ENCODE results near the gene STXBP6. TPM values are rescaled to one million over a fixed set of nuclear protein-coding genes. Genes with fewer than 3 reads are reported as not detected.

The STXBP6 gene
- total RNA-seq, 2 experiments from 2014 or later = not detected

DNA sequence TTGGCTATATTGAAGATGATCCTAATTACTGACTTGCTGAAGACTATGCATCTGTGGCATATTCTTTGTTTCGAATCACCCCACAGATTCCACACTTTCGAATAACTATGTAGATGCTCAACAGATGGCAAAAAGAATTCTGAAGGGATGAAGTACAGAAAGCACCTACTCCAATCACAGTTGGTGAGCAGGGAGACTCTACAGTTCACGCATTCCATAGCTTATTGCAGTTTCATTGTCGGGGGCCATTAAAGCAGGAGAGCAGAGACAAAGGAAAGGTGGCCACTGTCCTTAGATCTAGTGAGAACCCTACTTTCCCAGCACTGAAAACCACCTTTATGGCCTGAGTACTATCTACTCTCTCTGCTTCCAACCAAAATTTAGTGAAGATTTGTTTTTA lies 191.9 kb downstream of the STXBP6 start:
- no peak overlapping the region for H3K4me3 ChIP-seq (ENCODE audit: low read length)
- TF ChIP-seq, protein P1, sequence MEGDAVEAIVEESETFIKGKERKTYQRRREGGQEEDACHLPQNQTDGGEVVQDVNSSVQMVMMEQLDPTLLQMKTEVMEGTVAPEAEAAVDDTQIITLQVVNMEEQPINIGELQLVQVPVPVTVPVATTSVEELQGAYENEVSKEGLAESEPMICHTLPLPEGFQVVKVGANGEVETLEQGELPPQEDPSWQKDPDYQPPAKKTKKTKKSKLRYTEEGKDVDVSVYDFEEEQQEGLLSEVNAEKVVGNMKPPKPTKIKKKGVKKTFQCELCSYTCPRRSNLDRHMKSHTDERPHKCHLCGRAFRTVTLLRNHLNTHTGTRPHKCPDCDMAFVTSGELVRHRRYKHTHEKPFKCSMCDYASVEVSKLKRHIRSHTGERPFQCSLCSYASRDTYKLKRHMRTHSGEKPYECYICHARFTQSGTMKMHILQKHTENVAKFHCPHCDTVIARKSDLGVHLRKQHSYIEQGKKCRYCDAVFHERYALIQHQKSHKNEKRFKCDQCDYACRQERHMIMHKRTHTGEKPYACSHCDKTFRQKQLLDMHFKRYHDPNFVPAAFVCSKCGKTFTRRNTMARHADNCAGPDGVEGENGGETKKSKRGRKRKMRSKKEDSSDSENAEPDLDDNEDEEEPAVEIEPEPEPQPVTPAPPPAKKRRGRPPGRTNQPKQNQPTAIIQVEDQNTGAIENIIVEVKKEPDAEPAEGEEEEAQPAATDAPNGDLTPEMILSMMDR (IDR thresholded peaks at IDR 0.05) = no peak
- no peaks in the 10 kb centered on the region for H3K4me1 ChIP-seq (ENCODE audit: insufficient read depth, low read length)
- Mint-ChIP-seq H3K36me3 (ENCODE audit: low read depth) (no peaks in the 10 kb centered on the region), H3K4me3 (no peak overlapping the region), H3K27ac (no peak overlapping the region), H3K4me1 (ENCODE audit: low read depth) (no peaks in the 10 kb centered on the region), H3K9me3 (no peaks in the 10 kb centered on the region), H3K27me3 (peaks cover 48% of the 10 kb centered on the region)
- ChIA-PET POLR2A (no interaction called here), CTCF (no interaction called here)
- intact Hi-C loops (cut with DNase I, micrococcal nuclease) = no loop called here
- peaks cover 0 to 13% of the 10 kb centered on the region in 2 experiments for H3K27me3 ChIP-seq (ENCODE audit: control insufficient read depth in 1 of 2, insufficient read depth in 2 of 2, low read length in 2 of 2)
- no peaks in the 10 kb centered on the region for H3K36me3 ChIP-seq (ENCODE audit: insufficient read depth, low read length)
- DNase-seq (no peak), ATAC-seq (ENCODE audit: poor library complexity) (no peak)
- no peaks in the 10 kb centered on the region for H3K9me3 ChIP-seq (ENCODE audit: control insufficient read depth in 1 of 2, insufficient read depth in 1 of 2, low read length in 2 of 2)
- H3K27ac ChIP-seq (ENCODE audit: low read depth in 1 of 2, low read length in 2 of 2) = no peak overlapping the region

DNA sequence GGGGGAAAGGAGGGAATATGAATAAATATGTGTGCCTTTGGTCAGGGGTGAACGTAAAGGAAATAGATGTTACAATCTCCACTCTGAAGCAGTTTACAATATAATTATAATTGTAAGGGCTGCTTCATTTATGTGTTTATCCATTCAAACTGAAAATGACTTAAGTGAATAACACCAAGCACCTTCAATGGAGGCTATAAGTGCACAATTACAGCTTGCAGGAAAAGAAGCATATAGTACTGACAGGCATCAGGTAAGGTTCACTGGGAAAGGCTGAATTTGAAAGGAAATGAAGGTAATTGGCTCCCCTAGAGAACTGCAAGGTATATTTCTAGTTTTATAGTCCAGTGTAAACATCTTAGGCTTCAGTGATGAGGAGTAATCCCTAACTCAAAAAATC lies 192.7 kb downstream of the STXBP6 start:
- peaks cover 0 to 13% of the 10 kb centered on the region in 2 experiments for H3K27me3 ChIP-seq (ENCODE audit: control insufficient read depth in 1 of 2, insufficient read depth in 2 of 2, low read length in 2 of 2)
- Mint-ChIP-seq H3K27ac (no peak overlapping the region), H3K36me3 (ENCODE audit: low read depth) (no peaks in the 10 kb centered on the region), H3K27me3 (peaks cover 48% of the 10 kb centered on the region), H3K9me3 (no peaks in the 10 kb centered on the region), H3K4me1 (ENCODE audit: low read depth) (no peaks in the 10 kb centered on the region), H3K4me3 (no peak overlapping the region)
- no peaks in the 10 kb centered on the region for H3K36me3 ChIP-seq (ENCODE audit: insufficient read depth, low read length)
- intact Hi-C loops (cut with DNase I, micrococcal nuclease) = no loop called here
- H3K27ac ChIP-seq (ENCODE audit: low read depth in 1 of 2, low read length in 2 of 2) = no peak overlapping the region
- ChIA-PET CTCF (no interaction called here), POLR2A (no interaction called here)
- no peaks in the 10 kb centered on the region for H3K4me1 ChIP-seq (ENCODE audit: insufficient read depth, low read length)
- no peak overlapping the region for H3K4me3 ChIP-seq (ENCODE audit: low read length)
- H3K9me3 ChIP-seq (ENCODE audit: control insufficient read depth in 1 of 2, insufficient read depth in 1 of 2, low read length in 2 of 2) = no peaks in the 10 kb centered on the region
- DNase-seq = no peak
- ATAC-seq (ENCODE audit: poor library complexity) = no peak
- TF ChIP-seq, protein P1 (IDR thresholded peaks at IDR 0.05) = no peak

DNA sequence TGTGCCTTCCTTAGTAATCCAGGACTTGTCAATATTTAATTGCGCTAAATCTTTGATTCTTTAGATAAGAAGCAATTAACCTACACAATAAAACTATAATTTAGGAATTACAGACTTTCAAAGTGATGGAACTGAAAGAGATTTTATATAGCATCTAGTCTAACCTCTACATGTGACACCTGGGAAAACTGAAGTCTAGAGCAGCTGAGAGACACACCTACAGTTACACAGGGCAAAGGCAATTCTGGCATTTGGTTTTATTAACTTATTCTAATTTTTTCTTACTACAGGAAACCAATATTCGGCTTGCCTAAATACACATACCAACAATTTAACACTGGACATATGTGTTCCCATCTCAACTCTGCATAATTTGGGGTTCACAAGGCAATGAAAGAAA lies 196.5 kb downstream of the STXBP6 start:
- Histone ChIP-seq H3K9me3 (ENCODE audit: control insufficient read depth in 1 of 2, insufficient read depth in 1 of 2, low read length in 2 of 2) (no peaks in the 10 kb centered on the region), H3K27ac (ENCODE audit: low read depth in 1 of 2, low read length in 2 of 2) (no peak overlapping the region), H3K4me3 (ENCODE audit: low read length) (no peak overlapping the region), H3K4me1 (ENCODE audit: insufficient read depth, low read length) (no peaks in the 10 kb centered on the region), H3K36me3 (ENCODE audit: insufficient read depth, low read length) (no peaks in the 10 kb centered on the region), H3K27me3 (ENCODE audit: control insufficient read depth in 1 of 2, insufficient read depth in 2 of 2, low read length in 2 of 2) (peaks cover 0 to 13% of the 10 kb centered on the region in 2 experiments)
- intact Hi-C loops (cut with DNase I, micrococcal nuclease) = no loop called here
- no peak for ATAC-seq (ENCODE audit: poor library complexity)
- Mint-ChIP-seq H3K36me3 (ENCODE audit: low read depth) (no peaks in the 10 kb centered on the region), H3K4me1 (ENCODE audit: low read depth) (no peaks in the 10 kb centered on the region), H3K27me3 (peaks cover 35% of the 10 kb centered on the region), H3K27ac (no peak overlapping the region), H3K9me3 (no peaks in the 10 kb centered on the region), H3K4me3 (no peak overlapping the region)
- ChIA-PET POLR2A (no interaction called here), CTCF (no interaction called here)
- no peak for DNase-seq
- TF ChIP-seq, protein P1 (IDR thresholded peaks at IDR 0.05) = no peak

Data from CD4-positive, alpha-beta T cell (primary cell).